ENCODE measurements around the gene IL1RAP.

IL1RAP gene

GRCh38 chr3:190574473-190574872 is 60.6 kb downstream of the IL1RAP start:
- Histone ChIP-seq H3K27ac (no peak overlapping the region), H3K27me3 (replicated peaks) (no peaks in the 10 kb centered on the region), H3K36me3 (replicated peaks) (no peaks in the 10 kb centered on the region), H3K4me3 (ENCODE audit: low read depth, low read length) (no peak overlapping the region)
- no peak for DNase-seq
- in situ Hi-C loops (cut with HindIII; ENCODE audit: low pct_ligation_motif_present, low sequenced_read_pairs): no loop called here
- TF ChIP-seq CTCF (IDR thresholded peaks at IDR 0.05; ENCODE audit: low read depth, low read length, missing control alignments): no peak

GRCh38 chr3:190575437-190576185 is 61.7 kb downstream of the IL1RAP start:
- Histone ChIP-seq H3K27me3 (replicated peaks) (no peaks in the 10 kb centered on the region), H3K36me3 (replicated peaks) (no peaks in the 10 kb centered on the region), H3K27ac (no peak overlapping the region), H3K4me3 (ENCODE audit: low read depth, low read length) (no peak overlapping the region)
- TF ChIP-seq CTCF (IDR thresholded peaks at IDR 0.05; ENCODE audit: low read depth, low read length, missing control alignments): no peak
- DNase-seq: no peak
- in situ Hi-C loops (cut with HindIII; ENCODE audit: low pct_ligation_motif_present, low sequenced_read_pairs): no loop called here

GRCh38 chr3:190577225-190577624 is 63.3 kb downstream of the IL1RAP start:
- no peak for DNase-seq
- Histone ChIP-seq H3K27me3 (replicated peaks) (no peaks in the 10 kb centered on the region), H3K36me3 (replicated peaks) (no peaks in the 10 kb centered on the region), H3K27ac (no peak overlapping the region), H3K4me3 (ENCODE audit: low read depth, low read length) (no peak overlapping the region)
- in situ Hi-C loops (cut with HindIII; ENCODE audit: low pct_ligation_motif_present, low sequenced_read_pairs): no loop called here
- TF ChIP-seq CTCF (IDR thresholded peaks at IDR 0.05; ENCODE audit: low read depth, low read length, missing control alignments): no peak

- TF ChIP-seq CTCF (IDR thresholded peaks at IDR 0.05; ENCODE audit: low read depth, low read length, missing control alignments): no peak
- no peak overlapping the region for H3K4me3 ChIP-seq (ENCODE audit: low read depth, low read length)
- no peak for DNase-seq
- no peaks in the 10 kb centered on the region for H3K36me3 ChIP-seq (replicated peaks)
- in situ Hi-C loops (cut with HindIII; ENCODE audit: low pct_ligation_motif_present, low sequenced_read_pairs): no loop called here
- H3K27ac ChIP-seq: no peak overlapping the region
- no peaks in the 10 kb centered on the region for H3K27me3 ChIP-seq (replicated peaks)
Measured at GRCh38 chr3:190579514-190580137, 65.7 kb downstream of the IL1RAP start.

GRCh38 chr3:190580417-190580816 is 66.5 kb downstream of the IL1RAP start:
- Histone ChIP-seq H3K27ac (no peak overlapping the region), H3K27me3 (replicated peaks) (no peaks in the 10 kb centered on the region), H3K36me3 (replicated peaks) (no peaks in the 10 kb centered on the region), H3K4me3 (ENCODE audit: low read depth, low read length) (no peak overlapping the region)
- no peak for TF ChIP-seq CTCF (IDR thresholded peaks at IDR 0.05; ENCODE audit: low read depth, low read length, missing control alignments)
- DNase-seq: no peak
- in situ Hi-C loops (cut with HindIII; ENCODE audit: low pct_ligation_motif_present, low sequenced_read_pairs): no loop called here

Data from brain microvascular endothelial cell (primary cell).